ENCODE data around the gene IGSF8.

IGSF8 gene

DNA sequence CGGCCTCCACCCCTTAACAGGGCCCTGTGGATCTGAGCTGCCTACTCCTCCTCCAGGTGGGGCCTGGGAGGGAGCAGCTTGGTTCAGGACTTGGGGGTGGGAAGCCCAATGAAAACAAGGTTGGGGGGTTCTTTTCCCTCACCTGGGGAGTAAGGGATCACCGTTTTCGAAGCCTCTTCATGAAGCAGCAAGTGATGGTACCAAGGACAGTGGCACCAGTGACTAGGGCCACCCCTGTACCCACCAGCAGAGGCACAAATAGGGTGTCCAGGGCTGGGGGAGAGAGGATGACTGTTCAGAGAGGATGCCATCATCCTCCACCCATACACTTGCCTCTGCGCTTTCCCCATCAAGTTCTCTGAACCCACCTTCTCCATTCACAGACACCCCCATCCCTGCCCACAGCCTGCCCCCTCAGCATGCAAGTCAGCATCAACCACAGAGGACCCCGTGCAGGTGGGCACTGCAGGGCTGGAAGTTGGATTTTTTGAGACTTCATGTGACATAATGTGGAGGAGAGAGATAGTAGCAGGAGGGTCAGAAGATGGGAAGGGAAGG, 6.7 kb downstream of the IGSF8 start:
- Mint-ChIP-seq H3K4me3 (no peak overlapping the region), H3K4me1 (peaks cover 15% of the 10 kb centered on the region), H3K27me3 (no peaks in the 10 kb centered on the region), H3K27ac (no peak overlapping the region), H3K9me3 (no peaks in the 10 kb centered on the region), H3K36me3 (ENCODE audit: low read depth) (peaks cover 5% of the 10 kb centered on the region)
- DNase-seq: no peak
- ATAC-seq: no peak

DNA sequence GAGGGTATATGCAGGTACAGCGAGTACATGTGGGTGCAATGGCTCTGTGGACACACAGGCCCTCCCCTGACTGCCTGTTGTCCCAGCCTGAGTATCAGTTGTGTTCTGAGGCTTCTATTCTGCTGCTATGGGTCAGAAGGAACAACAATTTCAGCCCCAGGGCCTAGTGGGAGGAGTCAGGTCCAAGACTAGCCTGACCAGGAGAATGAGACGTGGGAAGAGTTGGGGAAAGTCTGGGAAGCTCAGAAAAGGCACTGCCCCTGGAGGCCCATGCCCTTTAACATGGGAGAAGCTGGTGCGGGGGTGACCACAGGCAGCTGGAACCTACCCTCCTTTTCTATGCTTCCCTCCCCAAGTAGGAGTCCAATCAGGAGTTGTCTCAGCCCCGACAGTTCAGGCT, 7.7 kb downstream of the IGSF8 start:
- Mint-ChIP-seq H3K4me3 (no peak overlapping the region), H3K36me3 (ENCODE audit: low read depth) (peaks cover 7% of the 10 kb centered on the region), H3K27me3 (no peaks in the 10 kb centered on the region), H3K27ac (no peak overlapping the region), H3K4me1 (peaks cover 5% of the 10 kb centered on the region), H3K9me3 (no peaks in the 10 kb centered on the region)
- ATAC-seq (no peak), DNase-seq (no peak)

DNA sequence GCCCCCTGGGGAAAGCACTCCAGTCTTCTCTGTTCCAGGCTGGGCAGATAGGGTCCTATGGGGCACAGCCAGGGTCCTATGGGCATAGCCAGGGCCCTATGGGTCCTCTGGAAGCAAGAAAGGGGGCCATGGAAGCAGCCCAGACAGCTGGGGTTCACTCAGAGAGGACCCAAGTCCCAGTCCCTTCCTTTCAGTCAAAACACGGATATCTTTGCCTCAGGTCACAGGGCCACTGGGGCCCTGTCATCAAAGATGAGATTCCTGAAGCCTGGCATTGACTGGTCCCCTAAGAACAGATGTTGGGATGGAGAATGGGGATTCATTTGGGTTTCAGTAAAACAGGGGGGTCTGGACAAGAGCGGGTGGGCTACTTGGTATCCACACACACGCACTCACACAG, 8.5 kb downstream of the IGSF8 start:
- H3K27me3 Mint-ChIP-seq: no peaks in the 10 kb centered on the region
- no peaks in the 10 kb centered on the region for H3K9me3 Mint-ChIP-seq
- peaks cover 5% of the 10 kb centered on the region for H3K4me1 Mint-ChIP-seq
- DNase-seq: no peak
- H3K4me3 Mint-ChIP-seq: no peak overlapping the region
- no peak for ATAC-seq
- H3K27ac Mint-ChIP-seq: no peak overlapping the region
- H3K36me3 Mint-ChIP-seq (ENCODE audit: low read depth): peaks cover 13% of the 10 kb centered on the region

DNA sequence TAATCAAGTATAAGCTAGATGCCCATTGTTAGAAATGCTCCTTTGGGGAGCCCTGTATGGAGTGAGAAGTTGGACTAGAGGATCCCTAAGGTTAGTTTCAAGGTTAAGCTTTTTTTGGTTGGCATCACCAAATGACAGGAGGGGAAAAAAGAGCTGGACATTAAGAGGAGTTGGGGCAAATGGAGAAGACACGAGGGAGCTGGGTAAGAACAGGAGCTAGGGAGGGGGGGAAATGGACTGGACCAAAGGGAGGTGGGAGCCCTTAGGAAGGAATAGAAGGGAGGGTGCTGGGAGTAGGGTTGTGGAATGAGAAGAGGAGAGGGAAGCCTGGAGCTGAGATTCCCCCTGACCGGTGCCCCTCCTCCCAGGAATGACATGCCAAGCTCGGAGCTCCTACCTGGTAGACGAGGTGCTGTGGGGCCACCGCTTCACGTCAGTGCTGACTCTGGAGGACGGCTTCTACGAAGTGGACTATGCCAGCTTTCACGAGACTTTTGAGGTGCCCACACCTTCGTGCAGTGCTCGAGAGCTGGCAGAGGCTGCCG, 11.2 kb downstream of the IGSF8 start:
- no peak overlapping the region for H3K4me3 Mint-ChIP-seq
- H3K9me3 Mint-ChIP-seq: no peaks in the 10 kb centered on the region
- H3K36me3 Mint-ChIP-seq (ENCODE audit: low read depth): peaks cover 18% of the 10 kb centered on the region
- ATAC-seq (no peak), DNase-seq (no peak)
- peaks cover 10% of the 10 kb centered on the region for H3K27me3 Mint-ChIP-seq
- H3K27ac Mint-ChIP-seq: no peak overlapping the region
- peaks cover 7% of the 10 kb centered on the region for H3K4me1 Mint-ChIP-seq

DNA sequence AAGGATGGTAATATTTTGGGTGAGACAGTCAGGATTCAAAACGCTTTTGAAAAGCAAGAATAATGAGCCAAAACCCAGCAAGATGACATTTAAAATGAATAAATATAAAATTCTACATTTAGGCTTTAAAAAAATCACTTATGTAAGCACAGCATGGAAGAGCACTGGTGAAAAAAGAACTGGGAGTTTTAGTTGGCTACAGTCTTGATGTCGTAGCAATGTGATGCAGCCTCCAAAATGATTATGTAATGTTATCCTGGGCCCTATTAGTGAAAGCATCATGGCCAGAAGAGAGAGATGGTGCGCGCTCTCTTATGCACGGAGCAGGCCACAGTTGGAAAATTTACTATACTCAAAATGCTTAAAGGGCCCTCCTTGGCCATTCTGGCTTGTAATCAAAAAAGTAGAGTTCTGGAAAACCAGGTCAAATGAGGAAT, 11.9 kb downstream of the IGSF8 start:
- DNase-seq (no peak), ATAC-seq (no peak)
- peaks cover 15% of the 10 kb centered on the region for H3K36me3 Mint-ChIP-seq (ENCODE audit: low read depth)
- H3K27ac Mint-ChIP-seq: no peak overlapping the region
- peaks cover 15% of the 10 kb centered on the region for H3K27me3 Mint-ChIP-seq
- H3K4me1 Mint-ChIP-seq: peaks cover 7% of the 10 kb centered on the region
- no peak overlapping the region for H3K4me3 Mint-ChIP-seq
- H3K9me3 Mint-ChIP-seq: no peaks in the 10 kb centered on the region

DNA sequence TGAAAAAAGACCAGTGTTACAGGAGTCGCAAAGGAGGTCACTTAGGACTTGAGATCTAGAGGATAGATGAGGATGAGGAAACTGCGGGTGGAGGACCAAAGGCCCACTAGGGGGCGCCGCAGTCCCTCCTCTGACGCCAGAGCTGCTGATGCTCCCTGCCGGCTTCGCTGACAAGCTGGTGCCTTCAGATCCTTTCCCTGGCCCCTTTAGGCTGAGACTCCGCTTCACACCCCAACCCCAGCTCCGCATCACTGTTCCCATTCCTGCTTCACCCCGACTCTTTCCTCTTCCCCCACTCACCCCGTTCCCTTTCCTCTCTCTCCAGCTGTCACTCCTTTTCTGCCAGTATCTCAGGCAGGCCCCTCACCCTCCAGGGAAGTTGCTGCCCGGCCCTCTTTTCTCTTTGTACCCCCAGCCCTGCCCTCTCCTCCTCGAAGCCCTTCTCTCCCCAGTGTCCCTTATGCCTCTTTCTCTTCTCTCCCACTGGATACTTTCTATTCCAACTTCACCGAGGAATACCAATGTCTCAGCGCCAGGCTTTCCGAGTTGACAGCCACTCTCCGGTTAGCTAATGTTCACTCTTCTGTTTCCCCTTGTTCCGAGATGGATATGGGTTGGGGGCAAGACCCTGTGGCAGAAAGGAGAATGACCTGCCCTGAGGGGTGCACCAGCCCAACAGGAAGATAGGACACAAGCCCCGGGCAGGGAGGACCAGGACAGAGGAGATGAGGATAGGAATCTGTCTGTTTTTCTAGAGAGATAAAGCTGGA, 12.5 kb downstream of the IGSF8 start:
- H3K27ac Mint-ChIP-seq: no peak overlapping the region
- DNase-seq: peak; percentile 87
- peaks cover 20% of the 10 kb centered on the region for H3K27me3 Mint-ChIP-seq
- H3K4me1 Mint-ChIP-seq: peaks cover 12% of the 10 kb centered on the region
- H3K36me3 Mint-ChIP-seq (ENCODE audit: low read depth): peaks cover 15% of the 10 kb centered on the region
- peak; percentile 52 for ATAC-seq
- no peaks in the 10 kb centered on the region for H3K9me3 Mint-ChIP-seq
- no peak overlapping the region for H3K4me3 Mint-ChIP-seq

DNA sequence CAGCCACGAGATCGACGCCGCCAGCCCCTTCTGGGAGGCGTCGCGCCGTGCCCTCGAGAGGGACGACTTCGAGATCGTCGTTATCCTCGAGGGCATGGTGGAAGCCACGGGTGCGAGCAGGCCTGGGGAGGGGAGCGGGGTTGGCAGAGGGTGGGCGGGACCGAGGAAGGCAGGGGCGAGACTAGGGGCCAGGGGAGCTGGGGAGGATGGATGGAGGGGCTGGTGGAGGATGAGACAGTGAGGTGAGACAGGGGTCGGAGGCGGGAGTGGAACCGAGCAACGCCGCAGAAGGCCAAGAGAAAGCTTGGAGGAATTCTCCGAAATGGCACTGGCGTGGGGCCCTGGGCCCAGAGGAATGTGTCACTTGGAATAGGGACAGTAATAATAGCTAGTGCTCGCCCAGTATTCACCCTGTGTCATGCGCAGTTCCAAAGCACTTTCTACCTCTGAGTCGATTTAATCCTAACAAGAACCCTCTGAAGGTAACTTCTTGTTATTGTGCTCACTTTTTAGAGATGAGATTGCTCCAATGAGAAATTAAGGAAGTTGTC, 13.6 kb downstream of the IGSF8 start:
- Mint-ChIP-seq H3K27ac (no peak overlapping the region), H3K36me3 (ENCODE audit: low read depth) (peaks cover 15% of the 10 kb centered on the region), H3K4me3 (no peak overlapping the region), H3K27me3 (peaks cover 31% of the 10 kb centered on the region), H3K9me3 (no peaks in the 10 kb centered on the region), H3K4me1 (peaks cover 22% of the 10 kb centered on the region)
- no peak for ATAC-seq
- no peak for DNase-seq

DNA sequence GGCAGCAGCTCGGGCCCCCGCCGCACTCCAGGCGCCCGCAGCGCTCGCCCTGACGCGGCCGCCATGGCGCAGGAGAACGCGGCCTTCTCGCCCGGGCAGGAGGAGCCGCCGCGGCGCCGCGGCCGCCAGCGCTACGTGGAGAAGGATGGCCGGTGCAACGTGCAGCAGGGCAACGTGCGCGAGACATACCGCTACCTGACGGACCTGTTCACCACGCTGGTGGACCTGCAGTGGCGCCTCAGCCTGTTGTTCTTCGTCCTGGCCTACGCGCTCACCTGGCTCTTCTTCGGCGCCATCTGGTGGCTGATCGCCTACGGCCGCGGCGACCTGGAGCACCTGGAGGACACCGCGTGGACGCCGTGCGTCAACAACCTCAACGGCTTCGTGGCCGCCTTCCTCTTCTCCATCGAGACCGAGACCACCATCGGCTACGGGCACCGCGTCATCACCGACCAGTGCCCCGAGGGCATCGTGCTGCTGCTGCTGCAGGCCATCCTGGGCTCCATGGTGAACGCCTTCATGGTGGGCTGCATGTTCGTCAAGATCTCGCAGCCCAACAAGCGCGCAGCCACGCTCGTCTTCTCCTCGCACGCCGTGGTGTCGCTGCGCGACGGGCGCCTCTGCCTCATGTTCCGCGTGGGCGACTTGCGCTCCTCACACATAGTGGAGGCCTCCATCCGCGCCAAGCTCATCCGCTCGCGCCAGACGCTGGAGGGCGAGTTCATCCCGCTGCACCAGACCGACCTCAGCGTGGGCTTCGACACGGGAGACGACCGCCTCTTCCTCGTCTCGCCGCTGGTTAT, 14.2 kb downstream of the IGSF8 start:
- Mint-ChIP-seq H3K4me3 (peak overlapping the region; percentile 52), H3K27me3 (peaks cover 36% of the 10 kb centered on the region), H3K36me3 (ENCODE audit: low read depth) (peaks cover 15% of the 10 kb centered on the region), H3K27ac (no peak overlapping the region), H3K4me1 (peaks cover 23% of the 10 kb centered on the region), H3K9me3 (no peaks in the 10 kb centered on the region)
- DNase-seq: peak; percentile 77
- peak; percentile 60 for ATAC-seq

DNA sequence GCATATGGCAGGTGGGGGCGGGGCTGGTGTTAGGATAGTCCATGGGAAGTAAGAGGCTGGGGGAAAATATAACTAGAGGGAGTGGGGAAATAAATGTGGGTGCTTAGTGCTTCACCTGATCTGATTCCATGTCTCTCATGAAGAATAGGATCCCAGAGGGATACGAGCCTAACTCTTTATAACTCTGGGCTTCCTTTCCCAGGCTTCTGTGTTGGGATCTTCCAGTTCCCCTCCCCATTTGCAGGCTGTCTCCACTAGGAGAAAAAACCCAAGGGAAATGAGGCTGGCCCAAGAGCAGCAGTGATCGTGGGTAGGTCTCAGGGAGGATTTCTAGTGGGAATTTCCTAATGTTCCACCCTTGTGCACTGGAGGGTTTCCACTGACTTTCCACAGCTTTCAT, 15.5 kb downstream of the IGSF8 start:
- Mint-ChIP-seq H3K9me3 (no peaks in the 10 kb centered on the region), H3K27me3 (peaks cover 43% of the 10 kb centered on the region), H3K36me3 (ENCODE audit: low read depth) (peaks cover 15% of the 10 kb centered on the region), H3K4me1 (peaks cover 26% of the 10 kb centered on the region), H3K27ac (no peak overlapping the region), H3K4me3 (no peak overlapping the region)
- no peak for ATAC-seq
- DNase-seq: no peak

DNA sequence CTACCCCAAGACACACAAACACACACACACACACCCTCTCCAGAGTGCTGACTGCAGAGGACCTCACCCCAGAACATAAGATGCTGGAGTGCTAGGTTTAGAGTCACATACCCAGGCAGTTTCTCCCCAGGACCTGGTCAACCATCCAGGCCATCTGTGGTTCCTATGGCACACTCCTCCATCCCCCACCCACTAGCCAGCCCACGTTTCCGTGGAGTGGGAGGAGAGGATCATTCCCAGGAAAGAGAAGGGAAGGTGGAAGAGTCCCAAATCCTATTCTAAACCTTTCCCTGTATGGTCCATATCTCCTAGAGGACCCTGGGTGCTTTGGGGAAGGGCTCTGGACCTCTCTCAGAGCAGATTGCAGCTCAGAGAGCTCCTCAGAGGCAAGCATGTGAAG, 15.9 kb downstream of the IGSF8 start:
- Mint-ChIP-seq H3K4me3 (no peak overlapping the region), H3K27me3 (peaks cover 46% of the 10 kb centered on the region), H3K9me3 (no peaks in the 10 kb centered on the region), H3K27ac (no peak overlapping the region), H3K36me3 (ENCODE audit: low read depth) (peaks cover 15% of the 10 kb centered on the region), H3K4me1 (peaks cover 26% of the 10 kb centered on the region)
- ATAC-seq (no peak), DNase-seq (no peak)

DNA sequence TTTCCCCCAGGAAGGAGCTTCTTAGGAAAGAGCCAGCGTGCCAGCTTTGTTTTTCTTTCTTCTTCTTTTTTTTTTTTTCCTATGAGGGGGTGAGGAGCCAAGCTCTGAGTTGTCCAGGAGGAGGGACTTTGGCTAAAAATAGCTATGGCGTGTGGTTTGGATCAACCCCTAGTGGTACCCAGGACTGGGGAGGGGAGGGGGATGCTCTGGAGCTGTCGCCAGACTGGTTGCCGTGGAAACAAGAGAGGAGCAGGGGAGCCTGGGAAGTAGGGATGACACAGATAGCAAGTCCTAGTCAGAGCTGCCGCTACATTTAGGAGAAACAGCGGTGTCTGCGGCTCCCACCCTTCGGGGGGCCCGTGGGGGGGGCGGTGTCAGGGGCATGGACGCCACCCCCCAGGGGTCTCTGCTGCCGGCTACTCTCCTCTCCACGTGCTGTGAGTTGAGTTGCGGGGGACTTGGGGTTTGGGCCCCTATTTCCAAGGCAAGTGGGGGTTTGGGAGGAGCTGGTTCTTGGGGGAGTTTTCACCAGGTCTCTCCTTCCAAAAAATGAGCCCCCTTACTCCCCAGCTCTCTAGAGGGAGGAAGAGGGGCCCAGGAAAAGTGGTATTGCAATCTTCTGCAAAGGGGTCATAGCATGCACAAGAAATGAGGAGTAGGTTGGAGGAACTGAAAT, 17.0 kb downstream of the IGSF8 start, which contains the start of gene KCNJ9:
TSS of gene KCNJ9 (plus strand) at position 278 of the 676 bp plus-strand sequence. CDS start 2,493 bp downstream, outside the sequence.
- DNase-seq (no peak), ATAC-seq (no peak)
- H3K36me3 Mint-ChIP-seq (ENCODE audit: low read depth): peaks cover 13% of the 10 kb centered on the region
- peaks cover 54% of the 10 kb centered on the region for H3K27me3 Mint-ChIP-seq
- no peaks in the 10 kb centered on the region for H3K9me3 Mint-ChIP-seq
- H3K4me3 Mint-ChIP-seq: no peak within 1 kb of the TSS
- H3K27ac Mint-ChIP-seq: no peak within 1 kb of the TSS
- H3K4me1 Mint-ChIP-seq: peaks cover 26% of the 10 kb centered on the region

DNA sequence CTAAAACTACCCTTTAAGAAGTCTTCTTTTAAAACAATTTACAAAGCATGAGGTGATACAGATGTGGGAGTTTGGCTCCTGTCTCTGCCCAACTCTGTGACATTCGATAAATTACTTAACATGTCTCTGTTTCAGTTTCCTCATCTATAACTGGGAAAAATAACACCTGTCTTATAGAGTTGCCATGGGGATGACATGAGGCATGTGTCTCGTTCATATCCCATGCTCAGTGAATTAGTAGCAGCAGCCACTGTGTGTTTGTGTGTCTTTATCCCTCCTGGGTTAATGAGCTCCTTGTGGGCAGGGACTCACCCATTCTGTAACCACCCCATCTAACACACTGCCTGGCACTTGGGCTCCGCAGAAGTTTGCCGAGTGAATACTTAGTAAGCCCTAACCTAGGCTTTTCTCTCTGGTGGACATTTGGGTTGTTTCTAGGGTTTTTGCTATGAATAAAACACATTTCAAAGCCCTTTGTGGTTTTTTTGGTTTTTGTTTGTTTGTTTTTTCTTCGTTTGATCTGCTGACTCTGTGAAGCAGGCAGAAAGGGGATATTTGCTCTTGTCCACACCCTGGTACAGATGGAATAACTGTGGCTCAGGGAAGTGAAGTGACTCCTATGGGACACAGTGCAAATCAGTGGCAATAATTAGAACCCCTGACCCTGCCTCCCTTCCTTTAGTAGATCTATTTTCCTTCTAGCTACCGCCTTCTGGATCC, 17.9 kb downstream of the IGSF8 start:
- Mint-ChIP-seq H3K27me3 (peaks cover 59% of the 10 kb centered on the region), H3K36me3 (ENCODE audit: low read depth) (peaks cover 9% of the 10 kb centered on the region), H3K4me3 (no peak overlapping the region), H3K27ac (no peak overlapping the region), H3K9me3 (no peaks in the 10 kb centered on the region), H3K4me1 (peaks cover 26% of the 10 kb centered on the region)
- ATAC-seq: peak; percentile 33
- no peak for DNase-seq

DNA sequence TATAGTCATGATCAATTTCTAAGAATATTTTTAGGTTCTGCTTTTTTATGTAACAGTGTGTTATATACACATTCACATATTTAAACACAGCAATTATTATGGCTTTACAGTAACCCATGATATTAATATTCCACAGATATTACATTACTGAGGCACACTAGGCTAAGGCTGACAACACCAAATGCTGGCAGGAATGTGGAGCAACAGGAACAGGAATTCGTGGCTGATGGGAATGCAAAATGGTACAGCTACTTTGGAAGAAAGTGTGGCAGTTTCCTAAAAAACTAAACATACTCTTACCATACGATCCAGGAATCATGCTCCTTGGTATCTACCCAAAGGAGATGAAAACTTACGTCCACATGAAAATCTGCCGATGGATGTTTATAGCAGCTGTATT, 19.0 kb downstream of the IGSF8 start:
- Mint-ChIP-seq H3K27ac (no peak overlapping the region), H3K9me3 (no peaks in the 10 kb centered on the region), H3K27me3 (peaks cover 59% of the 10 kb centered on the region), H3K36me3 (ENCODE audit: low read depth) (peaks cover 4% of the 10 kb centered on the region), H3K4me3 (no peak overlapping the region), H3K4me1 (peaks cover 23% of the 10 kb centered on the region)
- DNase-seq: no peak
- no peak for ATAC-seq
